HuH-7 (cell line): Measurements from ENCODE around the gene PLK3.
A peak's percentile ranks its signal among the peaks of the same experiment; 100 is the strongest.
"Not testable (repeated sequence)": the region's sequence is repeated elsewhere in the genome, so short reads cannot be mapped to it uniquely, and the experiment has no call there.

ENCODE experiments used
- DNase-seq: peaks from one replicate; pipeline ENCODE4 v3.0.0; 2011; ENCODE audit warnings: low spot score

The PLK3 gene

GRCh38 chr1:44828003-44828651 lies 27.9 kb downstream of the PLK3 start:
- DNase-seq, result no peak

- no peak for DNase-seq
These were observed 28.8 kb downstream of the PLK3 start for GRCh38 chr1:44828841-44829440.

- DNase-seq, result no peak
These were observed 29.6 kb downstream of the PLK3 start for GRCh38 chr1:44829506-44830384.

DNA sequence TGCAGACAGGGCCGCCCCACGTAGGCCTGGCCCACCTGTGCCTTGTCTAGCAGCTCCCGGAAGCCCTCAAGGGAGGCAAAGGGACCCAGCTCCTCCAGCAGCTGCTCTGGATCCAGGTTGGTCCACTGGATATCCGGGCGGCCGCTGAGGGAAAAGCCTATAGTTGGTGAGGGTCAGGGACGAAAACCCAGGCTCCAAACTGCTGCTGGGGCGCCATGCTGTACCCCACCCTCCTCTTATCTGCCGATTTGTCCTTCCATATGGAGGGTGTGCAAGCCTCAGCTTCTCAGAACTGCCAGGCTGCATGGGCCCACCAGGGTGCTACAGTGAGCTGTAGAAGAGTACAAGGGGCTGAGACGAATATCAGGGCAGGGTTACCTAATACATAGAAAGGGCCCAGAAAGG lies 30.7 kb downstream of the PLK3 start:
- DNase-seq, result no peak

DNA sequence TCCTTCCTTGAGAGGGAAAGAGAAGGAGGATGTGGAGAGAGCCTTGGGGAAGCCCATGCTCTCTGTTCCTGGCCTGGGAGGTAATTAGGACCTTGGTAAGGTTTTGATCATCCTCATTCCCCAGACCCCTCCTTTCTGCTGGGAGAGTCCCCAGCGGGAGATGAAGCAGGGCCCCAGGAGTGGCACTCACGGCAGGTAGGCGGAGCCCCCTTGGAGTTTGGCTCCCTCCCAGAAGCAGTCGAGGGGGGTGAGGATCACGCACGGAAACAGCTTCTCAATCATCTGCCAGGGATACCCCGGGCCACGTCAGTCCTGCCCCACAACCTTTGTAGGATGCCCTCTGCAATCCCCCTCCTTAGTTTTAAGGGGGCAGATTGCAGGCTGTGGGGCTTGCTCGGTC lies 31.3 kb downstream of the PLK3 start:
- DNase-seq, result no peak

DNA sequence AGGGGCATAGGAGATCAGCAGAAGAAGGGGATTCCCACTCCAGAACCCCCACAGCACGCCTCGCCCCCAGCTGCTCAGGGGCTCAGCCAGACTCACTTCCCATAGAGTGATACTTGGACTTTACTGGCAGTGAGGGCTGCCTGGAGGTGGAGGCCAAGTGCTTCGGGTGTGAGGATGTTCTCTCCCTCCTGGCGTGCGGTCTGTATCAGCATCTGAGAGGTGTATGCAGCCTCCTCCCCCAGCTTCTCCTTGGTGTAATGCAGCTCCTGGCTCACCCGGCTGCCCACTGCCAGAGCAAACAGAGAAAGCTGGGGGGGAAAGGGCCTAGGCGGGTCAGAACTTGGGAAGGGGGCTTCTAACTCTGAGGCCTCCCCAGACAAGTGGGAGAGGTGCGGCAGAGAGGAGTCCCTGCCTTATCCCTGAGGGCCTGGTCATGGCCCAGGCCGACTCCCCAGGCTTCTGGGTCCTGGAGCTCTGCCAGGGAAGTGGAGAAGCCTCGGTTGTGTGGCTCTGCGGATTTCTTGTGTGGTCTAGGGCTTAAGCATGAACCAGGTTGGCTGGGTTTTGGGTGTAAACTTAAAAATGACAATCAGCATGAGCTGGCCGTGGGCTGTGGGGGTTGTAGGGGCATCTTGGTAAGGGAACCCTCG lies 32.0 kb downstream of the PLK3 start:
- no peak for DNase-seq

DNA sequence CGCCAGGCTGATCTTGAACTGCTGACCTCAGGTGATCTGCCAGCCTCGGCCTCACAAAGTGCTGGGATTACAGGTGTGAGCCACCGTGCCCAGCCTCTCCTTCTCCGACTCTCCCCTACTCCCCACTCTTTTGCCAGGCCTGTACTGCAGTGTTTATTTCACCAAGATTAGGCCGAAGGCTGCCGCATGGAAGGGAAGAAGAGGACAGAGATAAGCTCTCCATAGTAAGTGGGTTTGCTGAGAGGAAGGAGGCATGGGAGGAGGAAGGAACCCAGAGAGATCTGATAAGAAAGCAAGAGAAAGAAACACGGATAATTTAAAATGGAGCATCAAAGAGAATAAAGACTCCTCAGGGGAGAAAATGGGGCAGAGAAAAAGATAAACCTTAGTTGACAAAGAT lies 34.2 kb downstream of the PLK3 start:
- no peak for DNase-seq

DNA sequence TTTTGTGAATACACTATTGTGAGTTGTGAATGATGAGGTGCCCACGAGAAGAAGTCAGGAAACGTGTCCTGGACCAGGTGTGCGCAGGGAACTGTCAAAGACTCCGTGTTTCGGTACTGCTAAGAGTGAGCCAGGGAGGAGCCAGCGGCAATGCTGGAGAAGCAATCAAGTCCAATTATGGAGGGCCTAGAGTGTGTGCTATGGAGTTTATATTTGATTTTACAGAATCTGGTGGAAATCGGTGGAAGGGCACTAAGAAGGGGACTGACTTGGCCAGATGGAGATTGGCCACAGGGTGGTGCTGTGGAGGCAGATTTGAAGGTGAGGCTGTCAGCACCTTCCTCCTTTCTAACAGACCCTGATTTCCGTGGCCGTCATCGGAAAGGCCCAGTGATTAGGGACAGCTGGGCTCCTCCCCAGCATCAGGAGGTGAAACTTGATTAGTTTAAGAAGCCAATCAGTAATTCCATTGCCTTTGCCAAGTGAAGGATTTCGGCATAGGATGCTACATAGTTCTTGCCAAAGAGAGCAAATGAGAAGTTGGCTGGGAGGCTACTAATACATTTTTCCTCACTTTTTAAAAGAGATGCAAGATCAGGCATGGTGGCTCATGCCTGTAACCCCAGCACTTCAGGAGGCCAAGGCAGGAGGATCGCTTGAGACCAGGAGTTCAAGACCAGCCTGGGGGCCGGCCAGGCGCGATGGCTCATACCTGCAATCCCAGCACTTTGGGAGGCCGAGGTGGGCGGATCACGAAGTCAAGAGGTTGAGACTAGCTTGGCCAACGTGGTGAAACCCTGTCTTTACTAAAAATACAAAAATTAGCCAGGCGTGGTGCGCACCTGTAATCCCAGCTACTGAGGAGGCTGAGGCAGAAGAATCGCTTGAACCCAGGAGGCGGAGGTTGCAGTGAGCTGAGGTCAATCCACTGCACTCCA lies 35.8 kb downstream of the PLK3 start:
- peak; percentile 89 for DNase-seq

GRCh38 chr1:44838294-44838693 lies 38.1 kb downstream of the PLK3 start:
- not testable (repeated sequence) for DNase-seq

DNA sequence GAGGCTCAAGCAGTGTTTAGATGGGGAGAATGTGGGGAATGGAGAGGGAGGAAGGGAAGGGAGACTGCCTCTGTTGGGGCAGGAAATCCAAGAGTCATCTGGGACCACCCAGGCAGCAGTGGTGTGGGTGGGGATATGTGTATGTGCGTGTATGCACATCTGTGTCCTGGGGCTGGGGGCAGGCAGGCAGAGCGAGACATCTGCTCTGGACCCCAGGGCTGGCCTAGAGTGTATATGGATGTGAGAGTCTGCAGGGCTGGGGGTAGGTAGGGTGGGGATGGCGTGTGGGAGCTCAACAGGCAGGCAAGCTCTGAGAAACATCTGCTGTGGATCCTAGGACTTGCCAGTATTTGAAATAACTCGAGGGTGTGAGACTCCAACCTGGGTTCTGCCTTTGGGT lies 39.4 kb downstream of the PLK3 start:
- DNase-seq, result no peak

DNA sequence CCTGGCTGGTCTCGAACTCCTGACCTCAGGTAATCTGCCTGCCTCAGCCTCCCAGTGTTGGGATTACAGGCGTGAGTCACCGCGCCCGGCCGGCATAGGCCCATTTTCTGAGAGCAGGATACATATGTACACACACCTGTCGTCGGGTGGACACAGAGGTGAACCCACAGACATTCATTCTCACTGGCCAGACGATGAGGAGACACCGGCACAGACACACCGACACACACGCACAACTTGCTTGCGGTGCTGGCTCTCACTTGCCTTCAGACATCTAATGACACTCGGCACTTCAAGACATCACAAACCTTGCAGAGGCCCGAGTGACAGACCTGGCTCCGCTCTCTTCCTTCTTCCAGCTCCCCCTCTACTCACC lies 42.3 kb downstream of the PLK3 start:
- no peak for DNase-seq

DNA sequence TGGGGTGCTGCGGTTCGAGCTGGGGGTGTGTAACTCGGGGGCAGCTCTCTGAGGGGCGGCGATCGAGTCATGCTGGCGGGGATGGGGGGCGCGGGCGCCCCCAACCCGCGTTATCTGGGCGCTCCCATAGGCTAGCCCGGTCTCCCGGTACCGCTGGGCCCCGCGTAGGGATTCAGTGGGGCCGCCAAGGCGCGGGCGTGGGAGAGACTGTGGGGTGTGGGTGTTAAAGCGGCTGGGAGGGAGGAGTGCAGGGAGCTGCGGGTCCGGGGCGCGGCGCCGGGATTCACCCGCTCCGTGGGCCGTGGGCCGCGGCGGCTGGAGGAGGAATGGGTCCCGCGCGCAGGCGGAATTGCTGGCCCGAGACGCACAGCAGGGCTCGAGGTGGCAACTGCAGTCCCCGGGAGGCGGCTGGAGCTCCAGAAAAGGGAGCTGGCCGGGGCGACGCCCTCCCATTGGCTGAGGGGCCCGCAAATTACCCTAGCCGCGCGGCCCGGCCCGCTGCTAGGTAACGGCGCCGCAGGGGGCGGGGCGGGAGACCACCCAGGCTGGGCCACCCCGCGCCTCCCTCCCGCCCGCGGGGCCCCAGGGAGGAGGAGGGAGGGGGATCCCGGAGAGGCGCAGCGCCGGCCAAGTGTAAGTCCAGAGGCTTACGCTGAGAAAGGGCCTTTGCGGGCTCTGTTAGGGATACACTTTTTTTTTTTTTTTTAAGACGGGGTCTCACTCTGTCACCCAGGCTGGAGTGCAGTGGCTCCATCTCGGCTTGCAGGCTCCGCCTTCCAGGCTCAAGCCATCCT lies 42.9 kb downstream of the PLK3 start, which contains the start of gene PTCH2:
PTCH2 (minus strand) TSS at position 392 of the 794 bp plus-strand sequence; CDS start at position 71, 321 bp downstream.
- DNase-seq, result peak; percentile 92

- DNase-seq, result no peak
These were observed 46.8 kb downstream of the PLK3 start for GRCh38 chr1:44846985-44847384.

- DNase-seq, result no peak
These were observed 47.7 kb downstream of the PLK3 start for GRCh38 chr1:44847845-44848244.

DNA sequence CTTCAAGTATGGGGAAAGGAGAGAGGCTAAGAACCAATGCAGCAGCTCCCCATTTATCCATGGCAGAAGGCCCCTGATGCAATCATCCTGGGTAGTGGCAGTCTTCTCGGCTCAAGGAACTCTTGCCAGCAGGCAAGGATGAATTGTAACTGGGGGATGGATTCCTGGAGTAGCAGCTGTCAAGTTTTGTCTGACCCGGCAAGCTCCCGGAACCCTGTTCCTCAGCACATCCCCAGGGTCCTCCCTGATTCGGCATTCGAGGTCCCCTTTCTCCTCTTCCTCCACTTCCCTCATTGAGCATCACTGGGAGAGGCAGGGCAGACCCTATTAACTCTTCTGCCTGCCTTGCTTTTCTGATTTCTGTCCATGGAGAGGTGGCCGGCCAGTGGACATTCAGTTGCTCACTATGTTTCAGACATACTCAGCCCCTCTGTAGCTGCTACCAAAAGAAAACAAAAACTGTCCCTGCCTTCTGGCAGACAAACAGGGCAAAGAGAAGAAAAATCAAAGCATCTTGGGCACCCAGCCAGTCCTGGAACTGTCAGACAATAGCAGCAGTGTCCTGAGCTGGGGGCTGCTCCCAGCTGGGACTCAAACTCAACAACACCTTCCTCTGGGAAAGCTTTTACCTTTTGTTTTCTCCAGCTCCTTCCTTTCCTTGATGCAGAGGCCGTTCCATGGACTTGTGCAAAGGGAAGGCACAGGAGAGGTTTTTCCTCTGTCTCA lies 48.4 kb downstream of the PLK3 start:
- no peak for DNase-seq

DNA sequence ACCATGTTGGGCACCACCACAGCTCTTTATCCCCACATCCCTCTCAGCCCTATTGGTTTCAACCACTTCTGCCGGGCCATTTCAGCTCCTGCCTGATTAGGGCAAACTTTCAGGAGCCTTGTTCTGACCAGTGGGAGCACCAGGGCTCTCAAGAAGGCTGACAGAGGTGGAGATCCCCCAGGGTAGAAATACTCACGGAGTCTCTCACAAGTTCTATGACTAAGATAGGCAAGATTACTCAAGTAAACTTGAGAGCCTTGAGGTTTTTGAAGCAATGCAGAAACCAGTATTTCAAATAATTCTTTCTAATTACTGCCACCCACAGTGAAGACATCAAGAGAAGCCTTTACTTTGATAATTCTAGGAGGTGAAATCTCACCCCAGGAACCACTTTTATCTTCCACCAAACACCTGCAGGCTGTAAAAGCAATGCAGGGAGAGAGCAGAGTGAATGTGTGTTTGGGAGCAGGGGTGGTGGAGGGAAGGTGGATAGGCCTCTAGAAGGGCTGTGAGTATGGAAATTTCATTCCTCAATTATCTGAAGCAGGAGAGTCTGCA lies 49.5 kb downstream of the PLK3 start:
- no peak for DNase-seq

- no peak for DNase-seq
These were observed 51.1 kb downstream of the PLK3 start for GRCh38 chr1:44851308-44851707.

GRCh38 chr1:44853201-44853600 lies 53.0 kb downstream of the PLK3 start:
- no peak for DNase-seq

DNA sequence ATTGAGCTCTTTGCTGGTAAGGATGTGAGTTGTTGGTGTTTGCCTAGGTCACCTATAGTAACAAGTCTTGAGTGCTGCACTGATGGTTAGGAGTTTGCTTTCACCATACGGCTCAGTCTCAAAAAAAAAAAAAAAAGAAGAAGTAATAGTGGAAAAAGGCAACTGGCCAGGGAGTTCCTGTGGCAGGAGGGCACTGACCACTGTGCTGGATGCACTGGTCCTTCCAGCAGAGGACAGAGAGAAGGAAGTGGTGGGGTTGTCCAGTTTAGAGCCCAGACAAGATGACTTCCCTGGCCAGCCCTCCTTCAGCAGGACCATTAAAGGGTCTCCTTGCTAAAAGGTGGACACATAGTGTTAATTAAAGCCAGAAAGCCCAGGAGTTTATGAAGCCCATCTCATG lies 54.8 kb downstream of the PLK3 start:
- DNase-seq, result no peak
